Measurements from ENCODE around the gene HMX1.

The HMX1 gene

DNA sequence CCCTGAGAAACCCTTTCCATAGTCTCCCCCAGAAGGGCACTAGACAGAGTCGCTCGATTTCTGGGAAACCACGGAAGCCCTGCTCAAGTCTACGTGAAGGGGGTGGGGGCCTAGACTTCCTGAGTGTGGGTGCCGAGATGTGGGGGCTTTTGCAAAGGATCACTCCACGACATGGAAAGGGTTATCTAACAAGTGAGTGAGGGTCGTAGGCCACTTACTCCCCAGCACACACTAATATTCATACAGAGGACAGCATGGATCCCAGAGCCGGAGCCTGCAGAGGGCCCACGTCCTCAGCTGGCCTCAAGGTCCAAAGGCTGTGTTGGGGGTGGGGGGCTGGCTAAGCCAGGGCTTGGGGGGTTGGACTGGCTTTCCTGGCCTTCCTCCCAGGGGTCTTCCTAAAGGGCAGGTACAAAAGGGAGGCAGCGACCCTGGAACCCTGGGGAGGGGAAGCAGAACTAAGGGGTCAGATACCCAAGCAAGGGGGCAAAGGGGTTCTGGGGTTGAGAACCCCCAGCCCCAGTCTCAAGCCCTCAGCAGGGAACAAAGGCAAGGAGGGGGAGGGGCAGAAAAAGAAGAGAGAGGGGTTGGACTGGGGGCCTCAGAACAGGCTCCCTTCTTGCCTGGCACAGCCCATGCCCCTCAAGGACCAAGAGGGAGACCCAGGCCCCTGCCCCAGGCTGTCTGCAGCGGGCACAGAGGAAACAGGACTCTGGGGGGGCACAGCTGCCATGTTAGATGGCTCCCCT is 1.6 kb downstream of the HMX1 start:
- peaks cover 16% of the 10 kb centered on the region for H3K4me1 Mint-ChIP-seq
- H3K4me3 Mint-ChIP-seq: peak overlapping the region; percentile 52
- H3K9me3 Mint-ChIP-seq: no peaks in the 10 kb centered on the region
- H3K27ac Mint-ChIP-seq: no peak overlapping the region
- H3K27me3 Mint-ChIP-seq (ENCODE audit: low read depth, poor library complexity): peaks cover 91% of the 10 kb centered on the region
- no peaks in the 10 kb centered on the region for H3K36me3 Mint-ChIP-seq (ENCODE audit: low read depth)
- DNase-seq: no peak
- TF ChIP-seq, protein P1, sequence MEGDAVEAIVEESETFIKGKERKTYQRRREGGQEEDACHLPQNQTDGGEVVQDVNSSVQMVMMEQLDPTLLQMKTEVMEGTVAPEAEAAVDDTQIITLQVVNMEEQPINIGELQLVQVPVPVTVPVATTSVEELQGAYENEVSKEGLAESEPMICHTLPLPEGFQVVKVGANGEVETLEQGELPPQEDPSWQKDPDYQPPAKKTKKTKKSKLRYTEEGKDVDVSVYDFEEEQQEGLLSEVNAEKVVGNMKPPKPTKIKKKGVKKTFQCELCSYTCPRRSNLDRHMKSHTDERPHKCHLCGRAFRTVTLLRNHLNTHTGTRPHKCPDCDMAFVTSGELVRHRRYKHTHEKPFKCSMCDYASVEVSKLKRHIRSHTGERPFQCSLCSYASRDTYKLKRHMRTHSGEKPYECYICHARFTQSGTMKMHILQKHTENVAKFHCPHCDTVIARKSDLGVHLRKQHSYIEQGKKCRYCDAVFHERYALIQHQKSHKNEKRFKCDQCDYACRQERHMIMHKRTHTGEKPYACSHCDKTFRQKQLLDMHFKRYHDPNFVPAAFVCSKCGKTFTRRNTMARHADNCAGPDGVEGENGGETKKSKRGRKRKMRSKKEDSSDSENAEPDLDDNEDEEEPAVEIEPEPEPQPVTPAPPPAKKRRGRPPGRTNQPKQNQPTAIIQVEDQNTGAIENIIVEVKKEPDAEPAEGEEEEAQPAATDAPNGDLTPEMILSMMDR (IDR thresholded peaks at IDR 0.05): no peak

DNA sequence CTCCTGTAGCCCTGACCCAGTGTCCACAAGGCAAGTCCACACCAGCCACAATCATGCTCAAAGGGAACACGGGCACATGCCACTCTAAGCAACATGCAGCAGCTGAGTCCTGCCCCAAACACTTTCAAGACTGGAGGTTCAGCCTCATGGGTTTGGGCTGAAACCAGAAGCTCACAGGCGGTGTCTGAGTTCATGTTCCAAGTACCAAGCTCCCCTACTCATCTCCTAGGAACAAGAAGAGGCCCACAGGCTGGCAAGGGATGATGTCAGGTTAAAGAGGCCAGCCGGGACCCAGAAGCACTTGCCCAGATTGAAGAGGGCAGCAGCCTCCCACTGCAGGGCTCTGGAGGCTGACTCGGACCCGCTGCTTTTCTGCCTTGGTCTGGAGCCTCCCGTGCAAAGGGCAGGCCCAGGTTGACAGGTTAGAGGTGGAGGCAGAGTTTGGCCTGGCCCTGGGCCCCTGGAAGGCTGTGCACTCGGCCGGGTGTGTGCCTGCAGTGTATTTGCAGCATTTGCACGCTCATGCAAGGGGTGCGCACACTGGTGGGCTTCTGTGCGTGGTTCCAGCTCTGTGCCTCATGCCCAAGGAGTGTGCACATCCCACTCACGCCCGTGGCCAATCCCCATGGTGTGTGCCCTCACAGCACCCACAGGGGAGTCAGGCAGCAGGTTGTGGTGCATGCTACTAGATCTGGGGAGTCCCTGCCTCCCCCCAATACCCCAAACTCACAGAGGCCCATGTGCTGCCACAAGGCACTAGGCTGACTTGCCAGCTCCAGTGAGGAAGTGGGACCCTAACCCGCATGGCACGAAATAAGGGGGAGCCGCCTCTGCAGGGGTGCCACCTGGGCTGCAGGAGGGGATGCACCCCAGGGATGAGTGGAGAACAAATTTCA is 2.4 kb downstream of the HMX1 start:
- H3K27me3 Mint-ChIP-seq (ENCODE audit: low read depth, poor library complexity): peaks cover 91% of the 10 kb centered on the region

DNA sequence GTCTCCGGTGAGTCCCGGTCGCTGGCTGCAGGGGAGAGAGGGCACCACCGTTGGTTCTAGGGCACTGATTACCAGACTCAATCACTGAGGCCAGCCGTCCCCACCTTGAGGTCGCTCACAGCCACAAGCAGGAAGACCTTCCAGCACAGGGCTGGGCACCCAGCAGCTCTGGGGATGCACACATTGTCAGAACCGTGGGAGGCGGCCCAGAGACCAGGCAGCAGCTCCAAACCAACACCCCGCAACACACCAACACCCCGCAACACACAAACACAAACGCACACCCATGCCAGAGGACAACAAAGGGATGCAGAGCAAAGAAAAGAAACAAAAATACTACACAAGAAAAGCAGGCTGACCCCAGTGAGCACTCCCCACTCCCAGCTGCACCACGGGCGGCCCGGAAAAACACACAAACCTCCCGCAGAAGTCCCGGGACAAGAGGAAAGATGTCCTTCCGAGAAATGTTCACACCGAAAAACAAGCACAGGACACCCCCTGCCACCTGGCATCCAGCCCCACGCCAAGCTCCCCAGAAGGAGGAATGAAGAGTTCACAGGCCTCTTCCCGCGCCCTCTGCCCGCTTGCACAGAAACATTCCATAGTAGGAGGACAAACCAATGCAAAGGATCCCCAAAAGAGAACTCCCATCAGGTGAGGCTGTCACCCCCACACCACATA is 3.2 kb downstream of the HMX1 start:
- peaks cover 16% of the 10 kb centered on the region for H3K4me1 Mint-ChIP-seq
- H3K9me3 Mint-ChIP-seq: no peaks in the 10 kb centered on the region
- no peak for DNase-seq
- no peaks in the 10 kb centered on the region for H3K36me3 Mint-ChIP-seq (ENCODE audit: low read depth)
- TF ChIP-seq, protein P1 (IDR thresholded peaks at IDR 0.05): no peak
- H3K27ac Mint-ChIP-seq: no peak overlapping the region
- H3K27me3 Mint-ChIP-seq (ENCODE audit: low read depth, poor library complexity): peaks cover 91% of the 10 kb centered on the region
- peak overlapping the region; percentile 13 for H3K4me3 Mint-ChIP-seq

More for the DNA sequence above, 2.4 kb downstream of the HMX1 start:
- no peak for DNase-seq
- Mint-ChIP-seq H3K4me3 (no peak overlapping the region), H3K9me3 (no peaks in the 10 kb centered on the region), H3K27ac (no peak overlapping the region), H3K4me1 (peaks cover 16% of the 10 kb centered on the region), H3K36me3 (ENCODE audit: low read depth) (no peaks in the 10 kb centered on the region)
- TF ChIP-seq, protein P1 (IDR thresholded peaks at IDR 0.05): no peak

DNA sequence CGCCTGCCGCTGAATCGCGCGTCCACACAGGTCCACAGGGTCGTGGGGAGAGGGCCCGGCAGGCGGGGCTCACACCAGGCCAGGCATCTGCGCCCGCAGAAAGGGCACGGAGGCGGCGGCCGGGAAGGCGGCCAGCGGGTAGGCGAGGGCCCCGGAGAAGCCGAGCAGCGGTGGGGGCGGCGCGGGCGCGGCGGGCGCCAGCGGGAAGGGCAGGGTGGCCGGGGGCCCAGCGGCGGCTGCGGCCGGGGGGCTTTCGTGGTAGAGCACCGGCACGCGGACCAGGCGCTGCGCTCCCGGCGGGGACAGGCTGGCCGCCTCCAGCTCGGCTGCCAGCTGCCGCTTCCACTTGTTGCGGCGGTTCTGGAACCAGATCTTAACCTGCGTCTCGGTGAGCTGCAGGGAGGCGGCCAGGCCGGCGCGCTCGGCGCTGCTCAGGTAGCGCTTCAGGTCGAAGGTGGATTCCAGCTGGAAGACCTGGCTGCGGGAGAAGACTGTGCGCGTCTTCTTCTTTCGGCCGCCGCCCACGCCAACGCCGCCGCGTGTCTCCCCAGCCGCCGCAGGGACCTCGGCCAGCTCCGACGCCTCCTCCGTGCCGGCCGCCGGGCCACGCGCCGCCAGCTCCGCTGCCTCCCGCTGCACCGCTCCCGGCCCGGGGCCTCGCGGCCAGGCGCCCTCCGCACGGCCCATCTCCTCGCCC is 3.9 kb downstream of the HMX1 start:
- no peak overlapping the region for H3K27ac Mint-ChIP-seq
- peaks cover 91% of the 10 kb centered on the region for H3K27me3 Mint-ChIP-seq (ENCODE audit: low read depth, poor library complexity)
- H3K4me3 Mint-ChIP-seq: no peak overlapping the region
- H3K36me3 Mint-ChIP-seq (ENCODE audit: low read depth): no peaks in the 10 kb centered on the region
- DNase-seq: no peak
- TF ChIP-seq, protein P1 (IDR thresholded peaks at IDR 0.05): no peak
- peaks cover 17% of the 10 kb centered on the region for H3K4me1 Mint-ChIP-seq
- H3K9me3 Mint-ChIP-seq: no peaks in the 10 kb centered on the region

DNA sequence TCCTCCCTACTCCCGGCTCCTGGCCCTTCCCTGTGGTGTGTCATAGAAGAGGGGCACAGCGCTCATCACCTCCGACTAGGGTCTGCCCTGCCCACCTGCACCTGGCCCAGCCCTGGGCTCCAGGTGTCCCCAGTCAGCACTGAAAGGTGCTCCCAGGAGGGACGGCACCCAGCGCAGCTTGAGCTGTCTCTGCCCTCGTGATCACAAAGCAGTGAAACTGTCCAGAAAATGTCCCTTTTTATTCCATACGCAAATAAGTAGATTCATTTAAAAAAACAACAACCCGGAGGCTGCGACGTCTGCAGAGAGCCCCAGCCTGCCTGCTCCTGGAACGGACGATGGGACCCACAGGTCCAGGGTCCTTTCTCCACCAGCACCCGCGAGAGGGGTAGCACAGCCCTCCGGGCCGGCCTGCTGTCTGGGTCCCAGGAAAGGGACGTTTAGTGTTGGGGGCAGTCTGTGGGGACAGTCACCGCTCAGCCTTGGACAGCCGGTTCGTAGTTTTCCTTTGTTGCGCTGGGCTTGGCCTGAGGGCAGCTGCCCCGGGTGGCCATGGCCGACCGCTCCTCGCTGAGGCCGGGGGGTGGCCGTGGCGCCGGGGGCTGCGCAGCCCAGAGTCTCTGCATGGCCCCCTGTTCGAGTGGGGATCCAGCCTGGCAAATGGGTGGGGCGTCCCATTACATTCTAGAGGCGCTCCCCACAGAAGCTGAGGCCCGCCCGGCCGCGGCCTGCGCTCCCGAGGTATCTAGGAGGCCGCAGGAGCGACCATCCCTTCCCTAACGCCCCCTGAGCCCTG is 4.6 kb downstream of the HMX1 start:
- DNase-seq: peak; percentile 1
- Mint-ChIP-seq H3K4me3 (no peak overlapping the region), H3K36me3 (ENCODE audit: low read depth) (no peaks in the 10 kb centered on the region), H3K9me3 (no peaks in the 10 kb centered on the region), H3K4me1 (peaks cover 17% of the 10 kb centered on the region), H3K27me3 (ENCODE audit: low read depth, poor library complexity) (peaks cover 91% of the 10 kb centered on the region), H3K27ac (no peak overlapping the region)
- TF ChIP-seq, protein P1 (IDR thresholded peaks at IDR 0.05): no peak
